DOHH2 (cell line): ENCODE results near the gene ITGA1.

ENCODE experiments used
- H3F3A ChIP-seq: fragments of 200-600 bp; sonication (generic), shearing (Covaris generic); 2 replicates; pipeline ENCODE4 v1.6.0; 2016; ENCODE audit warnings: antibody characterized with exemption, mild to moderate bottlenecking; ENCODE audit not compliant: control insufficient read depth, insufficient read depth
- H3K27ac ChIP-seq: fragments of 200-600 bp; sonication (generic); 2 replicates; pipeline ENCODE4 v1.5.1; 2014; ENCODE audit warnings: low read depth, mild to moderate bottlenecking, low read length, moderate library complexity
- H3K27me3 ChIP-seq: fragments of 200-600 bp; sonication (generic); 2 replicates; pipeline ENCODE4 v1.6.1; 2014; ENCODE audit warnings: mild to moderate bottlenecking, low read length, mixed read lengths; ENCODE audit not compliant: control insufficient read depth
- H3K36me3 ChIP-seq: fragments of 200-600 bp; sonication (generic); 2 replicates; pipeline ENCODE4 v1.6.1; 2014; ENCODE audit warnings: mild to moderate bottlenecking, low read length, moderate library complexity, mixed read lengths; ENCODE audit not compliant: control insufficient read depth
- H3K4me1 ChIP-seq: fragments of 200-600 bp; sonication (generic); 2 replicates; pipeline ENCODE4 v1.6.1; 2014; ENCODE audit warnings: mild to moderate bottlenecking, low read length, mixed read lengths; ENCODE audit not compliant: control insufficient read depth
- H3K4me2 ChIP-seq: fragments of 200-600 bp; sonication (generic); 2 replicates; pipeline ENCODE4 v1.6.0; 2014; ENCODE audit warnings: mild to moderate bottlenecking, low read length, moderate library complexity
- H3K4me3 ChIP-seq: fragments of 200-600 bp; sonication (generic); 2 replicates; pipeline ENCODE4 v1.5.1; 2014; ENCODE audit warnings: mild to moderate bottlenecking, low read length, mixed read lengths
- H3K79me2 ChIP-seq: fragments of 200-600 bp; sonication (generic); 2 replicates; pipeline ENCODE4 v1.6.1; 2014; ENCODE audit warnings: mild to moderate bottlenecking, low read length, mixed read lengths; ENCODE audit not compliant: control insufficient read depth
- H3K9me2 ChIP-seq: fragments of 200-600 bp; sonication (generic); replicated peaks from 2 replicates; pipeline ENCODE4 v1.6.1; 2014; ENCODE audit warnings: mild to moderate bottlenecking, low read length, mixed read lengths; ENCODE audit not compliant: control insufficient read depth
- H3K9me3 ChIP-seq: fragments of 200-600 bp; sonication (generic); 2 replicates; pipeline ENCODE4 v1.6.1; 2014; ENCODE audit warnings: antibody characterized with exemption, low read length, mixed read lengths; ENCODE audit not compliant: control insufficient read depth, insufficient read depth
- H4K20me1 ChIP-seq: fragments of 200-600 bp; sonication (generic); 2 replicates; pipeline ENCODE4 v1.6.0; 2014; ENCODE audit warnings: low read depth, mild to moderate bottlenecking, antibody characterized with exemption, low read length, moderate library complexity; ENCODE audit not compliant: control insufficient read depth, insufficient read depth
- CTCF ChIP-seq: fragments of 200-600 bp; sonication (generic); IDR thresholded peaks from one replicate; pipeline ENCODE4 v1.5.1; 2014; ENCODE audit warnings: antibody characterized with exemption, mild to moderate bottlenecking, low read depth, low read length; ENCODE audit not compliant: poor library complexity, severe bottlenecking
- EZH2phosphoT487 ChIP-seq: fragments of 200-600 bp; sonication (generic); IDR thresholded peaks from 2 replicates; pipeline ENCODE4 v1.6.1; 2017; ENCODE audit warnings: borderline replicate concordance, mild to moderate bottlenecking, antibody characterized with exemption, low read length, moderate library complexity, mixed read lengths

The ITGA1 gene

GRCh38 chr5:52989025-52989780 lies 201.5 kb downstream of the ITGA1 start, which contains the start of gene ITGA2:
ITGA2 (plus strand) TSS chr5:52989352; CDS start chr5:52989469, 117 bp downstream.
- Histone ChIP-seq H3K27ac (no peak within 1 kb of the TSS), H3K4me1 (no peaks in the 10 kb centered on the region), H3K36me3 (no peaks in the 10 kb centered on the region), H3K27me3 (peaks cover 26% of the 10 kb centered on the region), H3K9me3 (no peaks in the 10 kb centered on the region), H3K4me3 (peak within 1 kb of the TSS; percentile 20; the same call in 1 of the 2 replicates), H3K4me2 (peak within 1 kb of the TSS; percentile 25), H3K79me2 (no peaks in the 10 kb centered on the region), H4K20me1 (no peaks in the 10 kb centered on the region), H3K9me2 (no peaks in the 10 kb centered on the region), H3F3A (no peaks in the 10 kb centered on the region)
- TF ChIP-seq EZH2phosphoT487, result no peak
- no peak for TF ChIP-seq CTCF

- Histone ChIP-seq H3F3A (no peaks in the 10 kb centered on the region), H3K4me1 (no peaks in the 10 kb centered on the region), H3K4me2 (peak overlapping the region; percentile 25; the same call in 1 of the 2 replicates), H3K79me2 (no peaks in the 10 kb centered on the region), H3K9me3 (no peaks in the 10 kb centered on the region), H3K27ac (no peak overlapping the region), H3K27me3 (peaks cover 26% of the 10 kb centered on the region), H3K4me3 (no peak overlapping the region), H4K20me1 (no peaks in the 10 kb centered on the region), H3K9me2 (no peaks in the 10 kb centered on the region), H3K36me3 (no peaks in the 10 kb centered on the region)
- TF ChIP-seq CTCF, result no peak
- no peak for TF ChIP-seq EZH2phosphoT487
These were observed 202.2 kb downstream of the ITGA1 start for GRCh38 chr5:52989781-52990527.

GRCh38 chr5:52990528-52990925 lies 202.8 kb downstream of the ITGA1 start:
- Histone ChIP-seq H3K9me2 (no peaks in the 10 kb centered on the region), H3K27me3 (peaks cover 26% of the 10 kb centered on the region), H3F3A (no peaks in the 10 kb centered on the region), H3K27ac (no peak overlapping the region), H3K36me3 (no peaks in the 10 kb centered on the region), H3K9me3 (no peaks in the 10 kb centered on the region), H3K4me2 (no peak overlapping the region), H3K4me1 (no peaks in the 10 kb centered on the region), H4K20me1 (no peaks in the 10 kb centered on the region), H3K4me3 (no peak overlapping the region), H3K79me2 (no peaks in the 10 kb centered on the region)
- TF ChIP-seq CTCF (no peak), EZH2phosphoT487 (no peak)
